Activated CD8-positive, alpha-beta memory T cell treated with anti-CD3 and anti-CD28 coated beads, Interleukin-2, amount 50 U/mL, for 48 hours (primary cell): ENCODE results near the gene ASIC2.

ENCODE experiments used
- DNase-seq: peaks from one replicate; pipeline ENCODE4 v3.0.0-alpha.2; 2020

ASIC2 gene

DNA sequence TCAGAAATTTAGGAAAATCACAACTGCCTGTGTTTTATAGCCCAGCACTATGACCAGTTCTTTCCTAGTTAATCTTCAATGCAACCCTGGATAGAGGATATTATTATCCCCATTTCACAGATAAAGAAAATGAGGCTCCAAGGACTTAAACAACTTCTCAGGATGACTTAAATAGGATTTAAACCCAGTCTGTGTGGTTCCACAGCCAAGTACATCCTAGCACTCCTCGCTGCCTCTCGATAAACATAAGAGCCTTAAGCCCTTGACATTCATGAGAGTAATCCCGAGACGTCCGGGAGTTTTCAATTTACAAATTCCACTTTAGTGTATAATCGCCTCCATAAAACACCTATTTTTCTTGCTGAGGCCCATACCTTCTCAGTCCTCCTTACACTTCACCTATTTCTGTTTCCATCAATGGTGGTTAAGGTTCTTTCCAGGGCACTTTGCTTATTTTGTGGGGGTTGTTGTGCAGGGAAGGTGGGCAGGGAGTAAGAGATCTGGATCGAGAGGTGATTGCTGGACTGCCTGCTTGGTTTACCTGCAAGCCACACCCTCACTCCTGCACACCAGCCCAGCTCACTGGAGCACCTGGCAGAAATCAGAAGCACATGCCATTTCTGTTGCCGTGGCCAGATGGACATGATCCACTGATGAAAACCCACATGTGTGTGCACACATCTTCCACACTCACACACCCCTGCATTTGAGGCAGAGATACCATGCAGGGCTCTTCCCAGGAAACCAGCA lies 50.5 kb downstream of the ASIC2 start:
- no peak for DNase-seq

DNA sequence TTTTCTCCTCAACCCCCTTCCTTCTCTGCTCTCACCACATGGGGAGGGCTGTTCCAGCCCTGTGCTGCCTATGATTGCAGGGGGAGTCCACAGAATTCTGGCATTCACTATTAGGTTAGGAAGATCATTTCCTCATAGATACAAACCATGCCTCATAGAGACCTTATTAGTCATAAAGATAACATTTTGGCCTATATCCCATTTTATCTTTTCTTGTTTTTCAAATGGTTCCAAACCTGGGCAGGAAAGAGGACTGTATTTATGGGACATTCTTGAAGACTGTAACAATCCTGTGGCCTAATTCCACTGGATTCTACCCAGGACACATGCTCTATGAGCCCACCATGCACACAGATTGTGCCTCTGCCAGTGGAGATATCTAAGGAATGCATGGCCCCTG lies 51.7 kb downstream of the ASIC2 start:
- no peak for DNase-seq

DNA sequence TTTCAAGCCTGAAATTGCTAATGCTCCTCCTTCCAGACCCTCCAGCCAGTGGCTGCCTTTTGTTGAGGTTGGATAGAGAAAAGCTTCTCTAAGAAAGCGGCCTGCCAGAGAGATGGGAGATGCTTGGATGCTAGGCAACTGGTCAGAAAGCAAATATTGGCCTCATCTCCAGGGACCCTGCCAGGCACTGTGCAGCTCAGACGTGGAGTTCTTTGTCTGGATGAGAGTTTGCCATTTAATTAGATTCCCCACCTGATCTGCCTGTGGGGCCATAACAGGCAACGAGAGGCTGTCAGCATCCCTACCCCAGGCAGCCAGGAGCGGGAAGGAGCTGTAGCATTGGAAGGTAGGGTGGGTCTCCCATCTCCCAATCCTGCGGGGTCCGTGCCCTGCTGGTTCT lies 52.7 kb downstream of the ASIC2 start:
- no peak for DNase-seq

DNA sequence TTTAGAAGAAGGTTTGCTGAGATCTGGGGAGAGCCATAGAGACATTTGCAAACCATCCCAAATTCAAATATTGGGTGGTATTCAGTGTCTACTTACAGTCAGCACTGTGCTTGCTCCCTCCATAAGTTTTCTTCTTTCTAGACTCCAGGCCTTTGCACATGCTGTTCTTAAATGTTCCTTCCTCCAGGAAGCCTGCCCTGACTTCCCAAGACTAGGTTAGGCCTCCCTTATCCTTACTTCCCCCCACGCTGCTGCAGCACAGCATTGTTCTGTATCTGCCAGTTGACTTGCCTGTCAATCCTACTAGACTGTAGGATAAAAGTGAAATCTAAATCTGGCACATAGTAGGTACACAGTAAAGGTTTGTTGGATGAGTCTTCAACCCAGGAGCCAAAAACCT lies 53.4 kb downstream of the ASIC2 start:
- DNase-seq: no peak

DNA sequence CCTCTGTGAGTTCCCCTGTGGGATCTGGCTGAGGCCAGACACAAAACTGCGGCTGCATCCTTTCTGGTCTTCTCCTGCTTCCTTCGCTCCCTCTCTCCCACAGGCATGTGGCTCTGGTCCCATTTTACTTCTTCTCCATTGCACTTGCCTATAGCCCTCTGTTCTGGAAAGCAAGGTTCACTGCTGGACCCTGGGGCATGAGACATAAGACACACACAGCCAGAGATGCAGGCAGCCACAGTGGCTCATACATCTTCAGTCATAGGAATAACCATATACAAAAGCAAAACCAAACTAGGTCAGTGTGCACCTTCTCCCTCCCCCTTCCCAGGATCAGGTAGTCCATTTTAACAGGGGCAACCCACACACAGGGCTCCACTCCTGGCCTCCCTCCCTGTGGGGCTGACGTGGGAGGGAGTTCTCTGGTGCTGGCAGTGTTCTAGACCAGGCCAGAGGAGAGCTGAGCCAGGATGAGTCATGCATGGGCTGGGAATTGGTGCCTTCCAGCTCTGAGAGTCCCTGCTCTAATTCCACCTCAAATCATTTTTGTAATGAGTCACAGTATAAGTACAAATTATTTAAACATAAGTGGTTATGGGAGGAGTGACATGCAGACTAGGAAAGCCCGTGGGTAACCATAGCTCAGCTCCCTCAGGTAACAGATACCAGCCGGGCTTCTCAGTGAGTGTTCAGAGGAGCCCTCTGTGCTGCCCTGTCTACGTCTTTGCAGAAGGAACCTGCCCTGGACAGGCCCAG lies 58.0 kb downstream of the ASIC2 start:
- no peak for DNase-seq

DNA sequence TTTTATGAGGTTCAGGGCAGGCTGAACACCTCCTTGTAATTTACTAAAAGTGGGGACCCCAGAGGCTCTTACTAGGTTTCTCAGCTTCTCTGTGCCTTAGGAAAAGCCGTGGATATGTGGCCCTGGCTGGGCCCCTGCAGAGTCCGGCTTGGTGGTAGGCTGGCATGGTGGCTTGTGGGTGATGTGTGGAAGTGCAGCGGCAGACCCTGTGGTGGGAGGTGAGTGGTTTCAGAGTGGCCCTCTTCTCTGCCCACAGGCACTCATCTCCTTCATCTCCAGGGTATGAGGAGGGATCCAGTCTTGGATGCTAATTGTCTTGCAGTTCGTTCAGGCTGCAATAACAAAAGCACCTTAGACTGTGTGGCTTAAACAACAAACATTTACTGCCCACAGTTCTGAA lies 58.9 kb downstream of the ASIC2 start:
- DNase-seq: no peak

DNA sequence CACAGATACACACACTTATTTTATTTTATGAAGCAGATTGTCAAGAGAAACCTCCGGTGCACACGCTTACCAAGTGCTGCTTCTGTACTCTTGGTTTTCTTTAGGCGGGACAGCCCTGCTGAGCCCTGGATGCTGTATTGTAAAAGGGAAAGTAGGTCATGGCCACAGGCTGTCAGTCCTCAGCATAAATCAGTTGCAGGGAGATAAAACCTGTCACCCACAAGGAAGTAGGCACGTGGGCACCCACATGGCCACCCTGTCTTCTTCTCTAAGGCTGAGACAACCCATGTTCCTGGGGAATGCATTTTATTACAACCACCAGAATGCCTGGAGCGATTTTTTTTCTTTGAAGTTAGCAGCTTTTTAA lies 59.3 kb downstream of the ASIC2 start:
- DNase-seq: no peak

DNA sequence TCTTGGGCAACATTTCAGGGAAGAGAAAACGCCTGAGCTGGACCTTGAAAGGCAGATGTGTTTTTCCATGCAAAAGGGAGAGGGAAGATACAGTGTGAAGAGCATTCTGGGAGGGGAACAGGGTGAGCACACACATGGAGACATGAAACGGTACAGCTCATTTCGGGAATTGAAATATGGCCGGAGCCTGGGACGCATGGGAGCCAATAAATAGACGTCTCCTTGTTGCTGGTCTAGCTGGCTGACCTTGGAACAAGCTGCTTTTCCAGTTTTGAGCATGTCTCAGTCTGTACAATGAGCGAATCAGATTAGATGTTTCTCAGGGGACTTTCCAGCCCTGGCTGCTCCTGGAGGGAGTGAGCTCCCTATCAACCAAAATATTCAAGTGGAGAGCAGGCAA lies 63.6 kb downstream of the ASIC2 start:
- DNase-seq: no peak

DNA sequence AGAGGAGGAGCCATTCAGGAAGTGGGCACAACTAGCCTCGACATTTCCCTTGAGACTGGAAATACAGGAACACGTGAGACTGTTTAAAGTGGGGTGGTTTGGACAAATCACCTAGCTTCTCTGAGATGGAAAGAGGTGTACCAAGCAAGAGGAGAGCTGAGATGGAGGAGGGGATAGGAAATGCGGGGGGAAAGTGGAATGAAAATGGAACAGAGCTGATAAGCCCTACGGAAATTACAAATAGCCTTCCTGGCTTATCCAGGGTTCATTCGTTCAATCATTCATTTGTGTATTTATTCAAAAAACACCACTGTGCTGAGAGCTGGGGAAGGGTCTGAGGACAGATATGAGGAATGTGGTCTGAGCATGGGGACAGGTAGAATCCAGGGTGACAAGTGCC lies 64.1 kb downstream of the ASIC2 start:
- no peak for DNase-seq

DNA sequence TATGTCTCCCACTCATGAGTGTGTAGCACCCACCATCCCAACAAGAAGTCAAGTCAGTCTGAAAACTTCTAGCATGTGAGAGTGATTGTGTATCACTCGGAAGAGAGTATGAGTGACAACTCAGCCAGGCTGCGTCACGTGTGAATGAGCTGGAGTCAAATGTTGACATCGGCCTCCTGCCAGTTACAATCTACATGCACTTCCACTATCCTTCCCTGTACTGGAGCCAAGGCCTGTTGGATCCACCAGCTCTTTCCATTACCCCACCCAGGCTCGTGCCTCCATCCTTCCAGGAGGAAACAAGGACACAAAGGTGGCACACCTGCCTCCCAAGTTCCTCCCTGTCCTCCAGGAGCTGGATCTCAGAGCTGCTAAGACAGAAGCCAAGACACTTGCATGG lies 64.5 kb downstream of the ASIC2 start:
- DNase-seq: no peak

DNA sequence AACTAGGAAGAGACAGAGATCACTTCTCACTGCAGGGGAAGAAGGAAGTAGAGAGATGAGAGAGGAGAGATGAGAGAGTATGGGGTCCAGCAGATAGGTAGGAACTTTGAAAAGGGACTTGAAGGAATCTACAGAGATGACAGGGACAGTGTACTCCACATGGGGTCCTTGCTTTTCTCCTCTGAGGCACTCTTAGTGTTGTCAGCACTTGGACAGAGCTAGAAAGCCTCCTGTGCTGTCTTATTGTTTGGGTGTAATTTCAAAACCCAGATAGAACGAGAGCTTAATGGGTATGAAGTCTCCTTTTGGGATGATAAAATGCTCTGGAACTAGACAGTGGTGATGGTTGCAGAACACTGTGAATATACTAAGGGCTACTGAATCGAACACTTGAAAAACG lies 65.2 kb downstream of the ASIC2 start:
- DNase-seq: no peak

DNA sequence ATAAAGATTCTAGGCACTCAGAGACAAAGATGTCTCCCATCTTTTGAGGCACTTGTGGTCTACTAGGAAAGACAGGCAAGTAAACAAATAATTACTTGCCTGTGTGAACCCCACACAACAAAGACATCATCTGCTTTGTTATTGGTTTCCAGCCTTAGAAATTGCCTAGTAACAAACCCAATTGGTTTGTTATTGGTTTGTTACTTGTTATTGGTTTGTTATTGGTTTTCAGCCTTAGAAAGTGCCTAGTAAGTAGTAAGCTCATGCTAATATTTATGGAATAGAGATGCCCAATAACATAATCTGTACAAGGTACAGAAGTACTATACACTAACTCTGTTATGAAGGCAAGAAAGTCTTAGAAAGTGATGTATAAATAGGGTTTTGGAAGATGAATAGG lies 67.1 kb downstream of the ASIC2 start:
- no peak for DNase-seq

DNA sequence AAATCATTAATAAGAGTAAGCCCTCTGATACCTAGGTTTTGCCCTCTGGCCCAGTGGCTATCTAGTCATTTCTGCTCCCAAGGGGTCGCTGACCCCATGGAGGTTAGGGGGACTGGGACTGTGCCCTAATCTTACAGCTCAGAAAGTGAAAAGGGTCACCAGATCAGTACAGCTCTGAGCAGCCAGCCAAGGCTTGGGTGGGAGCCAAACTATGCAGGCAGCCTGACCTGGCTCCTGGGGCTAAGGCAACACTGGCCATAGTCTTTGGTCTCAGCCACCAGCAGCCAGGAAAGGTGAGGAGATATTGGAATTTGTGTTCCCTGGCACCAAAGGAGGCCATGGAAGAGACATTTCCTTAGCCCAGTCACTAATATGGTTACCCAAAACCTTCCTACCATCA lies 67.6 kb downstream of the ASIC2 start:
- DNase-seq: no peak

DNA sequence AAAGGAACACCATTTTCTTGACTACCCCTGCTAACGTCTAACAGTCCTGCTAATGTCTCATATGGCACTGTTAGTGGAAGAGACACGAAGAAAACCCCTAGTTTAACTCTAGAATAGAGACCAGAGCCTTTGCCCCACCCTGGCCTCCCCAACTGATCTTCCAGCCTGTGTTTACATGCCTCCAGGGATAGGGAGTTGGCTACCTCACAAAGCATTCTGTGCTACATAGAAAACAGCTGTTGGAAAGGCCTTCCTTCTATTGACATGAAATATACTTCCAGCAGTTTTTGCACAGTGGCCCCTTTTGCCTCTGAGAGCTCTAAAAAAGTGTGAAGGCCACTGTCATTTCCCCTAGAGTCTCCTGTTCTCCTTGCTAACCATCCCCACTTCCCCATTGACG lies 73.1 kb downstream of the ASIC2 start:
- no peak for DNase-seq

DNA sequence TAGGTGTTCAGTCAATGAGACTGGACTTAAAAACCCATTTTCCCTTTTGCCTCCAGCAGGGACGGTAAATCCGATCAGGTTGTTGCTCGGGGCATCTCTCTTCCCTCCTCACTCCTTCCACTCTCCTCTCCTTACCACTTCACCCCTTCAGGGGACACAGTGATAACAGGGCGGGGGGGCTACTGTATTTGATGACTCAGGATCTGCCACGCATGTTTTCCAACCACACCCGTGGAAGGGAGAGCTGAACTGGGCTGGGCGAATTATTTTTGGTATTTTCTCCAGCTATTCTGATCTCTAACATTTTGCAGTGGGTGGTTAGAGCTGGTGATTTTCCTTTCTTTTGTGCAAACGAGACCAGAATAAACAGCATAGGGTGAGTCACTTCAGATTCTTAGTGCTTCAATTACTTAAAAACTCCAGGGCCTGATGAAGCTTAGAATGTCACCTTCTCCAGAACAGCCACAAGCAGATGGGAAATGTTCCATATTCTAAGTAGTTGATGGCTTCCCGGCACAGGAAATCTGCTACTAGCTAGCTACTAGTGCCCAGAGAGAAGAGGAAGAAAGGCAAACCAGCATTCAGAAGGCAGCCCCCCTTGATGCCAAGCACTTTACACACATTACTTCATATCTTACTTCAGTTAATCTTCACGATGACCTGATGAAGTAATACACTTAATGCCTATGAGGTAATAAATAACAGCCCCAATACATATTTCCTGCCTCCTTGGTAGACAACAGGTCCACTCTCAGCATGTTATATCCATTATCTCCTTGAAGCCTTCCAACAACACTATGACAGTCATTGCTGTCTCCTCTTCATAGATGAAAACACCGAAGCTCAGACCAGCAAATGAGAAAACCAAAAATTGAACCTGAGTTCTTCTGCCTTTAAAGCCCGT lies 74.1 kb downstream of the ASIC2 start:
- no peak for DNase-seq

DNA sequence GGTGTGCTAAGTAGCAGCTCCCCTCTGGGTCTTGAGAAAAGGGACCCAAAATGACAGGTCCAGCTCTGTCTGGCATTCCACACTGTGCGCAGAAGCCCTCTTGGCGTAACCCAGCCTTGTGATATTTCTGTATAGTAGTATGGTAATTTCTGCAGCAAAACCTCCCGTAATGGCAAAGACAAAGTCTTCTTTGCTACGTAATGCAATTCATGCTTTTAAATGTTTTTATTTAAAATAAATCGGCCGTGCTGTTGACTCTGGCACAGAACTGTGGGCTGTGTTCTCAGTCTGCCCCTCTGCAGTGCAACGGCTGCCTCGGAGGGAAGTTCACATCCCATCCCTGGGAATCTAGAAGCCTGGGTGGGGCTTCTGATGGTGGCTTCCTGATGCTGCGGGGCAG lies 75.2 kb downstream of the ASIC2 start:
- DNase-seq: no peak

DNA sequence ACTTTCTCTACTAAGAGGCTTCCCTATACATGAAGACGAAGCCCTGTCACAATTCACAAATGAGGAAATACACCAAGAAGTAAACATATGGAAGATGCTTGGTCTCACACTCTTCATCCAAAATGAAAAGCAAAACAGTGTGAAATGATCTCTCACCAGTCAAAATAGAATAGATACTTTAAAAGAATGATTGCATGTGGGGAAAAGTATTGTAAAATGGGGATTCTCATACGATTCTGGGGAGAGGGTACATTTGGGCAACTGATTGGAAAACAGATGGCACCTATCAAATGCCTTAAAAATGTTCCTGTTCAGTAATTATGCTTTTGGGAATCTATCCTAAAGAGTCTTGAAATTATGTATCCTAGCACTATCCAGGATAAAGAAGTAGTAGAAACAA lies 78.1 kb downstream of the ASIC2 start:
- DNase-seq: no peak

DNA sequence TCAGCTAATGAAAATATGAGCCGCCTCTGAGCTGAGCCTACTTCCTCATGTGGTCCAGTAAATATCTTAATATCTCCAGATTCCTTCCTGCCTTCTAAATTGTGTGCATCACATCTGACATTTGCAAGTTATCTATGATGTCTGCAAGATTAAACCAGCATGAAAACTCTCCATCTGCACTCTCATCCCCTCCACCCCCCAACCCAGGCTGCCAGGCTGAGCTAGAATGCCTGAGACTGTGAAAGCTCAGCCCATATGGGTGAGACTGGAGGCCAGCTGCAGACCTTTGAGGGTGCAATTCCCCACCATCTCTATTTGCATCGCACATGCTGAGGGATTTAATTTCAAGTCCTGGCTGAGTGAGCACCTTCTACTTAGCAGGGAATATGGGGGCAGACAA lies 82.8 kb downstream of the ASIC2 start:
- DNase-seq: no peak

DNA sequence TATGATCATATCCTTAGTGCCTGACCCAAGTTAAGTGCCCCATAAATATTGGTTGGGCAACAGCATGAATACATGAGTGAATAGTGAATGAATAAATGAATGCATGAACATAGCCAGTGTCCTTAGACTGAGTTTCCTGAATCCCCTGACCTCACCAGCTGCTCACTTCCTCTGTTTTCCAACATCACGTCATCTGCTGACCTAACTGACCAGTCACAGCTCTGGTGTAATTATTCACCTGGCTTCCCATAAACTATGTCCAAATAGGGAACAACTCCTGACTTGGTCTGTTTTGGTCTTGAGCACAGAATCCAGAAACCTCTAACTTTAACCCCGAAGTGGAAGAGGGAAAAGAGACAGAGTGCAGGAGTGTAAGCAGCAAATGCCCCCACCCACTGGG lies 83.4 kb downstream of the ASIC2 start:
- DNase-seq: no peak

DNA sequence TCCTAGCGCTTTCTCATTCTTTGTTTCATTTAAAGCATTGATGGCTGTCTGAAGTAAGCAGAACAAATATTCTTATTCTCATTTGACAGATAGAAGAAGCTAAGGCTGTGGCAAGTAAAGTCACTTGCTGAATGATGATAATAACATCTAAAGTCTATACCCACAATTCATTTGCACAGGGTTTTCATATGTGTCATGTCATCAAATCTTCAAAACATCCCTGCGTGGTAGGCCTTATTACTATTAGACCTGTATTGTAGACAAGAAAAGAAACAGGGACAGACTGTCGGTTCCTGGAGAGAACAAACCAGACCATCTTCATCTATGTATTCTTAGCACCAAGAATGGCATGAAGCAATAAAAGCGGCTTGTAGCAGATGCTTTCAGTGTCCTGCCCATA lies 85.9 kb downstream of the ASIC2 start:
- no peak for DNase-seq

DNA sequence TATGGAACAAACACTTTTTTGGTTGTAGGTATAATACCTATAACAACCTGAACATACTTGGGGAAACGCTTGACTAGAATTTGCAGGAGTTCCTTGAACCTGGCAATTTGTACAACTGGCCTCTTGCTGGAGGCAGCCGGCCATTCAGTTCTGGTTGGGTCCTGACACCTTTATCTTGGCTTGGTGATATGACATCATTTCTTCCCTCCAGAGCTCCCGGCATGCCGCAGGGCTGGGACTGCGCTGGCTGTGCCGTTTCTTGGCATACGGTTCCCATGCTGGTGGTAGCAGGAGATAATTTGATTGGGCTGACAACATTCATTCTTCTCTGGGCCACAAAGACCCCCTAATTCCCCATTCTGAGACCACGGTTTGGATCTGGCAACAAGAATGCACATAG lies 87.5 kb downstream of the ASIC2 start:
- no peak for DNase-seq

DNA sequence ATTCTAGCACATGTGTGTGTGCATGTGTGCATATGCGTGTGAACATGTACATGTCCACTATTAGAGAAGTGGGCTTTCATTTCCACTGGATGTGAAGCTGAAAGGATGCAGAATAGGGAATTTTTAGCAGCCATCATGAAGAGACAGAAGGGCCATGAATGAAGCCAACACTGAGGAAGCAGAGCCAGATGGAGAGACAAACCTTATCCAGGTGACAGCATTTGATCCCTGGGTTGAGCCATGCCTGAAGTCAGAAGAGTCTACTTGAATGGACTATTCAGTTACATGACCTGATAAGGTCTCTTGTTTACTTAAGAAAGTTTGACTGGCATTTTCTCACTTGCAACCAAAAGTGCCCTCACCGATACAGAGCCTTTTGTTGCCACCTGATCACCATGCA lies 88.4 kb downstream of the ASIC2 start:
- no peak for DNase-seq

DNA sequence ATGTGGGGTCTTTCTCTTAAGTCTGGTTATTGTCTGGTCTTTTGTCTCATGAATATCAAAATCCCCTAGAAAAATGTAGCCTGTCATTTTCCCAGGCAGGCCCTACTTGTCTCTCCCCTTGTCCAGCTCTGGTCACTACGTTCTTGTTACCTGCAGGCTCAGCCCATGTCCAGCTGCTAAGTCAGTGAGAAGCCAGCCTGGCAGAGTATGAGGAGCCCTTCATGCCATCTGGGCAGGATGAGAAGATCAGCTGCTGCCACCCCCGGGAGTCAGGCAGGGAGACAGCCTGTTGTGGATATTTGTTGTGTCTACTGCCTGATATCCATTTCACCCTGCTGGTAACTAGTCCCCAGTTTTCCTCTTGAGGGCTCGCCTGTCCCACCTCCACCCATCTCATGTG lies 88.9 kb downstream of the ASIC2 start:
- no peak for DNase-seq
